GM12878 (cell line): ENCODE data around the gene DAB2IP. TPM values are rescaled to one million over a fixed set of nuclear protein-coding genes. Genes with fewer than 3 reads are reported as not detected.

Source experiments
- ATAC-seq: fragments of 200-7000 bp; cut with Tn5 transposase; 3 replicates; pipeline ENCODE4 v1.9.1; 2020; ENCODE audit warnings: mild to moderate bottlenecking, moderate library complexity
- BruUV-seq: library from RNA; stranded (reverse); fragments of 400-500 nt; replicated peaks from 2 replicates; lab custom pipeline; 2021; lab: Mats Ljungman, UMichigan
- CTCF ChIA-PET: fragments of 300-600 bp; sonication (Branson Sonifier 250); formaldehyde crosslinking; extraction: SDS; loops from one replicate; lab custom pipeline; 2021; ENCODE audit warnings: inconsistent platforms; lab: Yijun Ruan, JAX
- POLR2A ChIA-PET: fragments of 350-600 bp; formaldehyde crosslinking; extraction: SDS; loops from one replicate; lab custom pipeline; 2021; ENCODE audit warnings: inconsistent platforms; lab: Charles Lee
- RAD21 ChIA-PET: fragments of 300-600 bp; sonication (Branson Sonifier 250); formaldehyde crosslinking; loops from one replicate; lab custom pipeline; 2023; ENCODE audit warnings: antibody characterized with exemption; ENCODE audit not compliant: unreplicated experiment; lab: Charles Lee
- SMC1A ChIA-PET: fragments of 300-600 bp; sonication (Branson Sonifier 250); formaldehyde crosslinking; loops from one replicate; lab custom pipeline; 2023; ENCODE audit not compliant: unreplicated experiment, uncharacterized antibody; lab: Charles Lee
- DNase-seq: peaks from one replicate; pipeline ENCODE4 v3.0.0-alpha.2; 2011; ENCODE audit warnings: low read depth, low spot score
- FAIRE-seq: peaks from 3 replicates; lab custom pipeline; 2011; peaks lifted over from hg19 to GRCh38; lab: Jason Lieb, UNC
- H2AFZ ChIP-seq: 2 replicates; pipeline ENCODE4 v1.6.0; 2011; ENCODE audit warnings: low read depth, low read length, control low read depth; ENCODE audit not compliant: control insufficient read depth
- H3K27ac ChIP-seq: 2 replicates; pipeline ENCODE4 v1.5.1; 2011; ENCODE audit warnings: control low read depth; ENCODE audit not compliant: control insufficient read depth, insufficient read depth
- H3K27me3 ChIP-seq, 2 experiments: replicated peaks in 1 of 2; 2 replicates each; pipeline versions ENCODE4 v1.6.0 to v1.6.1; 2011; ENCODE audit warnings: low read length in 1 of 2; ENCODE audit not compliant: control insufficient read depth in 2 of 2, insufficient read depth in 2 of 2
- H3K36me3 ChIP-seq, 2 experiments: 2 replicates each; pipeline ENCODE4 v1.5.1; 2011; ENCODE audit warnings: low read length in 1 of 2; ENCODE audit not compliant: control insufficient read depth in 2 of 2, insufficient read depth in 2 of 2
- H3K4me1 ChIP-seq: 2 replicates; pipeline ENCODE4 v1.6.1; 2011; ENCODE audit warnings: mild to moderate bottlenecking, low read length, moderate library complexity, mixed read lengths; ENCODE audit not compliant: control insufficient read depth, insufficient read depth
- H3K4me2 ChIP-seq: 2 replicates; pipeline ENCODE4 v1.6.0; 2011; ENCODE audit warnings: control low read depth; ENCODE audit not compliant: control insufficient read depth, insufficient read depth
- H3K4me3 ChIP-seq: fragments of 200-600 bp; sonication (generic); 2 replicates; pipeline ENCODE4 v1.5.1; 2016
- H3K79me2 ChIP-seq: 2 replicates; pipeline ENCODE4 v1.6.0; 2011; ENCODE audit warnings: low read length; ENCODE audit not compliant: control insufficient read depth, insufficient read depth
- H3K9ac ChIP-seq: 2 replicates; pipeline ENCODE4 v1.8.0; 2011; ENCODE audit warnings: low read length, control low read depth, mixed read lengths; ENCODE audit not compliant: control insufficient read depth, insufficient read depth
- H3K9me3 ChIP-seq: replicated peaks from 3 replicates; pipeline ENCODE4 v1.5.1; 2011; ENCODE audit warnings: mild to moderate bottlenecking, low read length; ENCODE audit not compliant: control insufficient read depth, insufficient read depth
- H4K20me1 ChIP-seq: 2 replicates; pipeline ENCODE4 v1.6.0; 2011; ENCODE audit not compliant: control insufficient read depth, insufficient read depth
- FOXM1 ChIP-seq: IDR thresholded peaks from 2 replicates; pipeline ENCODE4 v1.6.1; 2012; ENCODE audit warnings: low read depth, mild to moderate bottlenecking, inconsistent platforms, low read length, moderate library complexity
- MTA3 ChIP-seq: IDR thresholded peaks from 2 replicates; pipeline ENCODE4 v1.6.1; 2012; ENCODE audit warnings: low read length, inconsistent platforms, borderline replicate concordance
- REST ChIP-seq: IDR thresholded peaks from 2 replicates; pipeline ENCODE4 v1.6.1; 2012; ENCODE audit warnings: mild to moderate bottlenecking, low read depth, low read length
- SKIL ChIP-seq: fragments of 450-650 bp; IDR thresholded peaks from 2 replicates; pipeline ENCODE4 v1.6.1; 2017; ENCODE audit warnings: mild to moderate bottlenecking, low read depth, inconsistent platforms; ENCODE audit not compliant: poor library complexity, severe bottlenecking
- SUPT20H ChIP-seq: IDR thresholded peaks from 2 replicates; pipeline ENCODE4 v1.6.1; 2011; ENCODE audit warnings: low read depth, mild to moderate bottlenecking, low read length, moderate library complexity, borderline replicate concordance; ENCODE audit not compliant: control insufficient read depth
- TAF1 ChIP-seq: IDR thresholded peaks from 2 replicates; pipeline ENCODE4 v1.6.1; 2011; ENCODE audit warnings: mild to moderate bottlenecking, low read depth, low read length, borderline replicate concordance
- ZBTB40 ChIP-seq: fragments of 450-650 bp; IDR thresholded peaks from 2 replicates; pipeline ENCODE4 v1.6.1; 2016; ENCODE audit warnings: mild to moderate bottlenecking, moderate library complexity, borderline replicate concordance
- WGBS: methylation state at CpG from one replicate; pipeline ENCODE4 v1.1.6; 2016; ENCODE audit warnings: low lambda C conversion rate; ENCODE audit not compliant: insufficient replicate concordance, insufficient coverage; ENCODE audit errors: missing lambda C conversion rate; 5-methylcytosine and 5-hydroxymethylcytosine counted together
- in situ Hi-C: fragments of 300-500 bp; cut with MboI; formaldehyde crosslinking; loops from 9 replicates; pipeline ENCODE4 v1.14.3; 2018; ENCODE audit warnings: mixed read lengths
- intact Hi-C: fragments of 100-400 bp; cut with micrococcal nuclease; formaldehyde crosslinking; loops from one replicate; pipeline ENCODE4 v1.14.2; 2022; ENCODE audit not compliant: unreplicated experiment
- polyA plus RNA-seq, 11 experiments: library from polyadenylated mRNA; depleted of rRNA in 4 of 11; unstranded in 6 of 11; stranded (reverse) in 5 of 11; fragments of >200 nt; fragmentation: Nextera tagmentation in 4 of 11; fragmentation: Illumina TruSeq in 1 of 11; extraction: Ambion mirVana in 4 of 11; extraction: Trizol in 1 of 11; gene quantifications; 1 replicate in 1 of 11; 2 replicates in 10 of 11; pipeline versions ENCODE4 v1.2.1 to v1.2.3, GENCODE V29; 2011 to 2016; ENCODE audit warnings: inconsistent platforms in 2 of 11, missing spikeins in 2 of 11, low read depth in 1 of 11
- total RNA-seq, 4 experiments: library from RNA; depleted of rRNA in 3 of 4; stranded (reverse); fragments of >200 nt in 3 of 4; fragmentation: Illumina TruSeq in 1 of 4; extraction: Trizol in 1 of 4; gene quantifications; 2 replicates each; pipeline versions ENCODE4 v1.2.1 to v1.2.3, GENCODE V29; 2013 to 2021
- TF ChIP-seq, protein P1 (sequence below): fragments of 450-650 bp; IDR thresholded peaks from 2 replicates; pipeline ENCODE4 v1.6.1; 2017; ENCODE audit warnings: borderline replicate concordance

DAB2IP gene
- total and polyA plus RNA-seq, 10 of the 15 experiments (the other 5 are each of a cell fraction or from before 2014, with no cell fraction given): 0.03 to 0.38 (median 0.14) TPM; not detected in 6

DNA sequence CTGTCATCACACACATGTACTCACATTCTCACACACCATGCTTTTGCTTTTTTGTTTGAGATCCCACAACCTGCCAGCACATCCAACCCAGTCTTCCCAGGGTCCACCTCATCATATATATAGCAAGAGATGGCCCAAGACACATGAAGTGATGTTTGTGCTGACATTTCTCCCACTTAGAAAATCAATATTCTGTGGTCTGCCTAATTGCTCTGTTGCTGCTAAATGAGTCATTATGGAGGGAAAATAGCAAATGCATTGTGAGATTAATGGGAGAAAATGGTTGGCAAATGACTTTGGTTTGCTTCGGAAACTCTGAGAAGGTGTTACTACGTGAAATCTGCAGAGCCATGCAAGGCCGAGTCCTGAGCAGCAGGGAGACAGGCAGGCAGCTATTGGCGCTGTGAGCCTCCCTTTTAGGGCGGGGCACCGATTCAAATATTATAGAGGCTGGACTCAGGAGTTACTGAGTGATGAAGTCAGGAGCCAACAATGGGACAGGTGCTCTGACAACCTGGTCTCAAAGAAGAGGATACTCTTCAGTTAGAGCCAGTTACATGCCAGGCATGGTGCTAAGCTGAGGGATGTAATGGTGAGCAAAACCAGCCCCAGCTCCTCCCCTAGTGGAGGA is 62.8 kb downstream of the DAB2IP start:
- Histone ChIP-seq H3K9me3 (no peaks in the 10 kb centered on the region), H3K4me1 (peaks cover under 1% of the 10 kb centered on the region; the same call in 1 of the 2 replicates), H2AFZ (no peak overlapping the region), H3K79me2 (no peaks in the 10 kb centered on the region), H4K20me1 (no peaks in the 10 kb centered on the region; the same call in 1 of the 2 replicates), H3K27me3 (peaks cover 0 to 2% of the 10 kb centered on the region in 2 experiments; a peak in 2 of 4 replicates), H3K9ac (no peak overlapping the region), H3K36me3 (no peaks in the 10 kb centered on the region), H3K4me2 (no peak overlapping the region), H3K4me3 (no peak overlapping the region), H3K27ac (no peak overlapping the region)
- ChIA-PET POLR2A (no interaction called here), SMC1A (no interaction called here), CTCF (no interaction called here), RAD21 (no interaction called here)
- ATAC-seq (no peak), DNase-seq (no peak), FAIRE-seq (no peak)
- intact Hi-C loops: no loop called here
- 60% methylated on average over 6 of the region's 6 CpGs for WGBS
- in situ Hi-C loops: no loop called here
- BruUV-seq: no TSS peak
- TF ChIP-seq TAF1 (no peak), FOXM1 (no peak), SUPT20H (no peak), MTA3 (no peak), SKIL (no peak), ZBTB40 (no peak), REST (no peak)
- TF ChIP-seq, protein P1, sequence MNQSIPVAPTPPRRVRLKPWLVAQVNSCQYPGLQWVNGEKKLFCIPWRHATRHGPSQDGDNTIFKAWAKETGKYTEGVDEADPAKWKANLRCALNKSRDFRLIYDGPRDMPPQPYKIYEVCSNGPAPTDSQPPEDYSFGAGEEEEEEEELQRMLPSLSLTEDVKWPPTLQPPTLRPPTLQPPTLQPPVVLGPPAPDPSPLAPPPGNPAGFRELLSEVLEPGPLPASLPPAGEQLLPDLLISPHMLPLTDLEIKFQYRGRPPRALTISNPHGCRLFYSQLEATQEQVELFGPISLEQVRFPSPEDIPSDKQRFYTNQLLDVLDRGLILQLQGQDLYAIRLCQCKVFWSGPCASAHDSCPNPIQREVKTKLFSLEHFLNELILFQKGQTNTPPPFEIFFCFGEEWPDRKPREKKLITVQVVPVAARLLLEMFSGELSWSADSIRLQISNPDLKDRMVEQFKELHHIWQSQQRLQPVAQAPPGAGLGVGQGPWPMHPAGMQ: no peak
